Measurements from ENCODE around the gene CCBE1. TPM values are rescaled to one million over a fixed set of nuclear protein-coding genes. Genes with fewer than 3 reads are reported as not detected.

The CCBE1 gene
- total RNA-seq, 2 experiments from 2014 or later = not detected

GRCh38 chr18:59502274-59503175 is 194.7 kb downstream of the CCBE1 start:
- intact Hi-C loops (cut with micrococcal nuclease) = no loop called here
- DNase-seq = no peak
- ChIA-PET POLR2A (no interaction called here), CTCF (no interaction called here)
- Mint-ChIP-seq H3K4me3 (no peak overlapping the region), H3K27ac (no peak overlapping the region), H3K9me3 (peaks cover 2% of the 10 kb centered on the region), H3K36me3 (ENCODE audit: low read depth) (no peaks in the 10 kb centered on the region), H3K27me3 (peaks cover 6% of the 10 kb centered on the region), H3K4me1 (ENCODE audit: low read depth) (no peaks in the 10 kb centered on the region)
- no peak for TF ChIP-seq CTCF (IDR thresholded peaks at IDR 0.05)
- ATAC-seq = no peak

- intact Hi-C loops (cut with micrococcal nuclease) = no loop called here
- no peak overlapping the region for H3K27ac Mint-ChIP-seq
- ChIA-PET POLR2A (no interaction called here), CTCF (no interaction called here)
- H3K9me3 Mint-ChIP-seq = peaks cover 2% of the 10 kb centered on the region
- H3K4me3 Mint-ChIP-seq = no peak overlapping the region
- H3K36me3 Mint-ChIP-seq (ENCODE audit: low read depth) = no peaks in the 10 kb centered on the region
- H3K27me3 Mint-ChIP-seq = peaks cover 8% of the 10 kb centered on the region
- TF ChIP-seq CTCF (IDR thresholded peaks at IDR 0.05) = no peak
- H3K4me1 Mint-ChIP-seq (ENCODE audit: low read depth) = no peaks in the 10 kb centered on the region
- no peak for DNase-seq
- ATAC-seq = no peak
Observed at GRCh38 chr18:59501920-59502273, 195.3 kb downstream of the CCBE1 start.

- H3K36me3 Mint-ChIP-seq (ENCODE audit: low read depth) = no peaks in the 10 kb centered on the region
- intact Hi-C loops (cut with micrococcal nuclease) = no loop called here
- ChIA-PET CTCF (no interaction called here), POLR2A (no interaction called here)
- H3K4me1 Mint-ChIP-seq (ENCODE audit: low read depth) = no peaks in the 10 kb centered on the region
- no peak overlapping the region for H3K4me3 Mint-ChIP-seq
- H3K9me3 Mint-ChIP-seq = peaks cover 2% of the 10 kb centered on the region
- ATAC-seq (no peak), DNase-seq (no peak)
- no peak for TF ChIP-seq CTCF (IDR thresholded peaks at IDR 0.05)
- H3K27me3 Mint-ChIP-seq = peaks cover 5% of the 10 kb centered on the region
- H3K27ac Mint-ChIP-seq = no peak overlapping the region
Observed at GRCh38 chr18:59500765-59501164, 196.5 kb downstream of the CCBE1 start.

- ChIA-PET CTCF (no interaction called here), POLR2A (no interaction called here)
- intact Hi-C loops (cut with micrococcal nuclease) = no loop called here
- DNase-seq (no peak), ATAC-seq (no peak)
- H3K27ac Mint-ChIP-seq = no peak overlapping the region
- H3K27me3 Mint-ChIP-seq = peaks cover 4% of the 10 kb centered on the region
- no peaks in the 10 kb centered on the region for H3K4me1 Mint-ChIP-seq (ENCODE audit: low read depth)
- no peak for TF ChIP-seq CTCF (IDR thresholded peaks at IDR 0.05)
- H3K4me3 Mint-ChIP-seq = no peak overlapping the region
- H3K9me3 Mint-ChIP-seq = peaks cover 2% of the 10 kb centered on the region
- no peaks in the 10 kb centered on the region for H3K36me3 Mint-ChIP-seq (ENCODE audit: low read depth)
Observed at GRCh38 chr18:59498506-59499086, 198.6 kb downstream of the CCBE1 start.

GRCh38 chr18:59492756-59493421 is 204.3 kb downstream of the CCBE1 start:
- DNase-seq (no peak), ATAC-seq (no peak)
- CTCF ChIA-PET = no interaction called here
- intact Hi-C loops (cut with micrococcal nuclease) = no loop called here
- Mint-ChIP-seq H3K27me3 (peaks cover 2% of the 10 kb centered on the region), H3K27ac (no peak overlapping the region), H3K9me3 (no peaks in the 10 kb centered on the region), H3K4me3 (no peak overlapping the region), H3K36me3 (ENCODE audit: low read depth) (no peaks in the 10 kb centered on the region), H3K4me1 (ENCODE audit: low read depth) (no peaks in the 10 kb centered on the region)
- POLR2A ChIA-PET = no interaction called here
- TF ChIP-seq CTCF (IDR thresholded peaks at IDR 0.05) = no peak

Data from activated CD8-positive, alpha-beta T cell treated with anti-CD3 and anti-CD28 coated beads for 36 hours (primary cell).